ENCODE results near the gene NPAS1.
"Not testable (repeated sequence)": the region's sequence is repeated elsewhere in the genome, so short reads cannot be mapped to it uniquely, and the experiment has no call there.

The NPAS1 gene

DNA sequence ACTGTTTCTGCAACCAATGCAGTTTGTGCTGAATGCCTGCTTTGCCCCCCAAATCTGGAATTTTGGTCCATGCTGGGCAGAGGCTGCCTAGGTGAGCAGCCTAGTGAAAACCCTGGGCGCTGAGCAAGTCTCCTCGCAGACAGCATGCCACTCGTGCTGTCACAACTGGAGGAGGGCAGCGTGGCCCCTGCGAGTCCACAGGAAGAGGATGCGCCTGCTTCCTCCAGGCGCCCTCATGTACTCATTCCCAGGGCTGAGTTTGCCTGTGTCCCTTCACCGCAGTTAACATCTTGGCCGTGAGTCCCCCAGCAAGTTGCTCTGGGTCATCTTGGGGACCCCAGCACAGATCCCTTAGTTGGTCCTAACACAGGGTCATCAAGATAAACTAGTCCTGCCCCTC lies 55.0 kb downstream of the NPAS1 start:
- DNase-seq (ENCODE audit: low read depth in 1 of 2, low spot score in 1 of 2) = no peak

DNA sequence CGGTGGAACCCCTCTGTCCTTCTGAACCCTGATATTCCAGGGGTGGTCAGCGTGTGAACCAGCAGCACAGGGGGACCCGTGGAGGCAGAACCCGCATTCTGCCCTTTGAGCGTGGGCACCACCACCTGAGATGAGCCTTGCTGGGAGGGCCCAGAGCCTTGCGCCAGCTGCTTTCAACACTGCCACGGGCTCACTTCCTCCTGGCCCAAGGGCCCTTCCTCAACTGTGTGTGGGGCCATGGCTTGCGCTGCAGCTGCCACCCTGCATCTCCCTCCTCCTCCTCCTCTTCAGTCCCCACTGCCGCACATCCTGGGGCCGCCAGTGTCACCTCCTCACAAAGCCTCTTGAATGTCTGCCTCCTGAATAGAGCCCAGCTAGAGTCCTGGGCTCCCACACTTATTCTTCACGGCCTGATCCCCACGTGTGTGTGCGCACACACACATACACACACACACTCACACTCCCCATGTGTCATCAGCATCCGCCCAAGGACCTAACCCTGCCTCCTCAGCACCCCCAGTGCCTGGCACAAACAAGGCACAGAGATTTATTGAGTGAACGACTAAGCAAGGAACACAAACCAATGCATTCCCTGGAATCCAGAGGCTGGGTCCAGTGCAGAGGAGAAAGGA lies 55.7 kb downstream of the NPAS1 start:
- DNase-seq (ENCODE audit: low read depth in 1 of 2, low spot score in 1 of 2) = no peak

DNA sequence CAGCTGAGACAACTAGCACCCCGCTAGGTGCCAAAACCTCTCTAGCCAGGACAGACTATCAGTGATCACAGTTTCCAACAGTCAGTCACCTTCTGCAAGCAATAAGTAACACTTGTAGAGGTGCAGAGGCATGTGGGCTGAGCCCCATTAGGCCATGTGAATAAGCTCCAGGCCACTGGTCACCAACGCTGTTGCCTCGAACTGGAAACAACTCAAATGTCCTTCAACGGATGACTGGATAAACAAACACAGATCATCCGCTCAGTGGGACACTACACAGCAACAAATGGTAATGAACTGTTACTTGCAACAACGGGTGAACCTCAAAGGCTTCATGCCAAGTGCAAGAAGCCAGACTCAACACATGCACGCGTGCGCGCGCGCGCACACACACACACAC lies 56.3 kb downstream of the NPAS1 start:
- DNase-seq (ENCODE audit: low read depth in 1 of 2, low spot score in 1 of 2) = no peak

DNA sequence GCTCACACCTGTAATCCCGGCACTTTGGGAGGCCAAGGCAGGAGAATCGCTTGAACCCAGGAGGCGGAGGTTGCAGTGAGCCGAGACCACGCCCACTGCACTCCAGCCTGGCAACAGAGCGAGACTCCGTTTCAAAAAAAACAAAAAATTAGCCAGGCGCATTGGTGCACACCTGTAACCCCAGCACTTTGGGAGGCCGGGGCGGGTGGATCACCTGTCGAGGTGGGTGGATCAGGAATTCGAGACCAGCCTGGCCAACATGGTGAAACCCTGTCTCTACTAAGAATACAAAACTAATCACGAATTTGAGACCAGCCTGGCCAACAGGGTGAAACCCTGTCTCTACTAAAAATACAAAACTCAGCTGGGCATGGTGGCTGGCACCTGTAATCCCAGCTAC lies 58.7 kb downstream of the NPAS1 start:
- not testable (repeated sequence) for DNase-seq (ENCODE audit: low read depth in 1 of 2, low spot score in 1 of 2)

DNA sequence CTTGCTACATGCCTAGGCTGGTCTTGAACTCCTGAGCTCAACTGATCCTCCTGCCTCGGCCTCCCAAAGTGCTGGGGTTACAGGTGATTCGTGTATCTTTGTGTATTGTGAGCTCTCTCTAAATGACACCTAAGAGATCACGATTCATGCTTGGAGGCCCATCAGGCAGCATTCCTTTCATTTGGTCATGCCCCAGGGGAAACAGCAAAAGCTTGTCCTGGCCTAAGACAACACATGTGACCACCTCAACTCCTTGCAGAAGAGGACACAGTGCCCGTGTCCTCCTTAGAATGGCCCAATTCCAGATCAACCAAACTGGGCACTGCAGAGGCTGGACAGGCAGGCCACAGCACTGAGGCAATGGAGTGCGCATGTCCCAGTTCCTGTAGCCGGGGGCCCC lies 61.5 kb downstream of the NPAS1 start:
- no peak for DNase-seq (ENCODE audit: low read depth in 1 of 2, low spot score in 1 of 2)

DNA sequence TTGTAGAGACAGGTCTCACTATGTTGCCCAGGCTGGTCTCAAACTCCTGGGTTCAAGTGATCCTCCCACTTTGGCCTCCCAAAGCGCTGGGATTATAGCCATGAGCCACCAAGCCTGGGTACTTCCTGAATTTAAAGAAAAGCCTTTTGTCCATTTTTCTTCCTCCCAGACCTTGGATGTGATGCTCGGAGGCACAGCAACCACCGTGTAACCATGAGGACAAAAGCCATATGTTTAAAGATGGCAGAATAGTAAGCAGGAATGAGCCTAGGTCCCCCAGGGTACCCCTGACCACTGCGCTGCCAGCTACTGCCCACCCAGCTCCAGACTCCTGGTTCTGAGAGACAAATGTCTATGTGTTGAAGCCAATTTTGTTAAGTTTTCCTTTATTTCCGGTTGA lies 62.9 kb downstream of the NPAS1 start:
- DNase-seq (ENCODE audit: low read depth in 1 of 2, low spot score in 1 of 2) = no peak

DNA sequence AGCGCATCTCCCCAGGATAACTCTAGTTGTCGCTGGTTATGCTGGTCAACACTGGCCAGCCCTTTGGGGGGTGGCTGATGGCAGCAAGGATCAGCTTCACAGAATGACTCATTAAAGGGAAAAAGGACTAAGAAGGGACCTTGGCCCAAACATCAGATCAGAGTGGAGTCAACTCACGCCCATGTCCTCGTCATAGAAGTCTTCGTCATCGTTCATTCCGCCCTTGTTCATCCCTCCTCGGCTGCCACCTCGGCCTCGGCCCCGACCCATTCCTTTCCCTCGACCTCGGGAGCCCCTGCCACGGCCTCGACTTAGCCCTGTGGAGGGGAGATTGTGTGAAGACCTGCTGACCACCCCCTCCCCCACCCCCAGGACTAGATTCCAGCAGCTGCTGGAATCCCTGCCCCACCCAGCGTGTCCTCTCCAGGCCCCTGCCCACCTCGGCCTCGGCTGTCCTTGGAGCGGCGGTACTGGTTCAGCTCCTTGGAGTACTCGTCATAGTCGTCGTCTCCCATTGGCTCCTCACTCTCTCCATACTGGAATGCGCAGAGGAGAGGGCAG lies 65.3 kb downstream of the NPAS1 start:
- DNase-seq (ENCODE audit: low read depth in 1 of 2, low spot score in 1 of 2) = no peak

DNA sequence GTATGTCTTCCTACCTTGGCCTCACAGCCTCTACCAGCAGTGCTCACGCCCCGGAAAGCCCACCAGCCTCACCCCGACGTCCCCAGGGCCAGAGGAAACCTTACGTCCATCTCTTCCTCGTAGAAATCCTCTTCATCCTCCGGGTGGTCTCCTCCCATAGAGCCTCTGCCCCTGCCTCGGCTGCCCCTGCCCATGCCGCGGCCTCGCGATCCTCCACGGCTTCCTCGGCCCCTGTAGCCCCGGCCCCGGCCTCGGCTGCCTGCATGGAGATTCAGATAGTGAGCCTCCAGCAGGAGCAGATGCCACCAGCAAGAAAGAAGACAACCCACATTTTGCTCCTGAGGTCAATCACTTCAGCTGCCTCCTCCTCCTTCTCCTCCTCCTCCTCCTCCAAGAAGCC lies 66.6 kb downstream of the NPAS1 start:
- no peak for DNase-seq (ENCODE audit: low read depth in 1 of 2, low spot score in 1 of 2)

DNA sequence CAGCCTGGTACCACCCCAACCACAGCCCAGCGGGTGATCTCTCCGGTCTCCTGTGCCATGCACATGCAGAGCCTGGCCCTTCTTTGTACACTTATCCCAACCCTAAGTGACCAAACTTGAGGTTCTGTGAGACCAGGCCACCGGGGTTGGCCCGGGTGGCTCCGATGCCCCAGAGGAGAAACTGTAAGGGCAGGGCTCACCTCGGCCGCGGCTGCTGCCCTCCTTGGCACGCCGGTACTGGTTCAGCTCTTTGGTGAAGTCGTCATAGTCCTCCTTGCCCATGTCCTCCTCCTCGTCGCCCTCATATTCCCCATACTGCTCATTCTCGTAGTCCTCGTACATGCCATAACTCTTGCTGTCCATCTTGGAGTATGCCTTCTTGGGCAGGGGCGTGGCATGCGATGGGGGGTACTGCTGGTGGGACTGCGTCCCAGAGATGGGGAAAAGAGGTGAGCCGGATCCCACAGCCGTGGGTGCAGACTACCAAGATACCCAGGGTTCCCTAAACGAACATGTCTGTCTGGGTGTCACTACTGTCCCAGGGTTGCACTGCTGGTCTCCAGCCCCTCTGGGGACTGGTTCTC lies 70.2 kb downstream of the NPAS1 start:
- no peak for DNase-seq (ENCODE audit: low read depth in 1 of 2, low spot score in 1 of 2)

DNA sequence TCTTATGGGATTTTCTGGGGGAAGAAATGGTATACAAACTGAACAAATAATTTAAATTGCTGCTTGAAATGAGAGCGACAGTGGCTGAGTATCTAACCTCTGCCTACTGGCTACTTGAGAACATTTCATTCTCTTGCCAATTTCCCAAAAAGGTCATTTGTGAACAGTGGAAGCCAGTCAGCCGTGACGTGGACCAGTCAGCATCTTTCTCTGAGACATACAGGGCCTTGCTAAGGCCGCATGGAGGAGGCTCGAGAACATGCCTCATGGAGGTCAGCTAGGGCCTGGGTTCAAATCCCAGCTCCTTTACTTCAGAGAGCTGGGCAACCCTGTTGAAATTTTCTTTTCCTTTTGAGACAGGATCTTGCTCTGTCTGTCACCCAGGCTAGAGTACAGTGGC lies 73.6 kb downstream of the NPAS1 start:
- no peak for DNase-seq (ENCODE audit: low read depth in 1 of 2, low spot score in 1 of 2)

DNA sequence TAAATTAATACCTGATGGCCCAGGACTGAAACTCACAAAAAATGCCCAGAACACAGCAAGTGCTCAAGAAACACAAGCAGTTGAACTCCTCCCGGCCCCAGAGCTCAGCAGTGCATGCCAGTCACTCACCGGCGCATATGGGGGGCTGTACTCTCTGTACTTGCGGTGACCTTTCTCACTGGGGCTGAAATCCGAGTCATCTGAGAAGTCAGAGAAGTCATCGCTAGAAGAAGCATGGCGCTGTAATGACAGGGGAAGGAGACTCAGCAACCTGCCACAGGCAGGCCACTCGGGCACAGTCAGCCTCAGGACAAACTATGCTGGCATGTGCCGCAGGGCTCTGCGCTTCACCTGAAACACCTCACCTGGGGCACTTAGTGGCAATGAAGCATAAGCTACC lies 74.2 kb downstream of the NPAS1 start:
- DNase-seq (ENCODE audit: low read depth in 1 of 2, low spot score in 1 of 2) = no peak

DNA sequence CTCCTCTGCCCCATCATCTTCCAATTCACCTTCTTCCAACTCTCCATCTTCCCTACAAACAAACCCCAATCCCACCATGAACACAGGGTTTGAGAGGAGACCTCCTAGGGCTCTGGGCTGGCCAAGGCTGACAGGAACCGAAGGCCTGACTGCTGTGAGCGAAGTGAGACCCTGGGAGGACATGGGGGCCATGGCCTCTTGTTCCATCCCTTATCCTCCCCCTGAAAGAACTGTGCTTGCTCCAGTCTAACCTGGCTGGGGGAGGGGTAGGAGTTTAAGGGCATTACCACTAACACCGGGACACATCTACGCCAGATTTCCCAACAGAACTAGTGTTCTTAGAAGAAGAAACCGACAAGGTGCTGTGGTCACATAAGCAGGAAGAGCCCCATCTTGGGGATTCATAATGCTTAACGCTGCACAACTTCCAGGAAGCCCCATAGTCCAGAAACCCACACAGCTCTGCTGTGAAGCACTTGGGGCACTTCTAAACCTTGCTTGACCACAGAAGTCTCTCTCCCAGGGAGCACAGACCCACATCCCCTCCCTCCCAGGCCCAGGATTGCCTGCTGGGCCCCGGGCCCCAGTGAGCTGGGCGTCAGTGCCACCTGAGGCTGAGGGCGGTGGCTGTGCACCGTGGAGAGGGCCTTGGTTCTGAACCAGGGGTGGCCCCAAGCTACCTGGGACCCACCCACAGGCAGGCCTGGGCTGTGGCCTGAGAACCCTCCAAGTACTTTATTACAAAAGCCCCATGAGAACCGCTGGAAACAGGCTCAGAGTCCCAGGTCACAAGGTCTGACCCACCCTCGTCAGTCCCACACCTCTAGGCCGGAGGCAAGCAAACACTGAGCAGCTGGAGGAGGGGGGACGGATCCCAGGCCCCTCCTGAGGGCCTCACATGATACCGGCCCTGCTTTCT lies 75.2 kb downstream of the NPAS1 start:
- DNase-seq (ENCODE audit: low read depth in 1 of 2, low spot score in 1 of 2) = peak in 1 of 2 donors; percentile 13
